ENCODE results near the gene HLA-DRA. TPM values are rescaled to one million over a fixed set of nuclear protein-coding genes. Genes with fewer than 3 reads are reported as not detected.
"Not testable (repeated sequence)": the region's sequence is repeated elsewhere in the genome, so short reads cannot be mapped to it uniquely, and the experiment has no call there.

The HLA-DRA gene
- total RNA-seq, 2 donors from 2014 or later: 80.9 to 117 TPM

GRCh38 chr6:32439139-32439538, 548 bp upstream of the HLA-DRA start:
- peaks cover 17% of the 10 kb centered on the region for H3K4me1 Mint-ChIP-seq
- H3K9me3 ChIP-seq (ENCODE audit: control insufficient read depth, low read length, poor library complexity, severe bottlenecking): no peaks in the 10 kb centered on the region
- ATAC-seq (no peak), DNase-seq (no peak)
- H3K27ac Mint-ChIP-seq: peak overlapping the region; percentile 74
- H3K4me3 Mint-ChIP-seq: no peak overlapping the region
- H3K36me3 Mint-ChIP-seq (ENCODE audit: low read depth): peaks cover 5% of the 10 kb centered on the region
- peaks cover 35% of the 10 kb centered on the region for H3K27me3 Mint-ChIP-seq

GRCh38 chr6:32442243-32442667, 2.6 kb downstream of the HLA-DRA start:
- H3K4me3 Mint-ChIP-seq: no peak overlapping the region
- peaks cover 5% of the 10 kb centered on the region for H3K36me3 Mint-ChIP-seq (ENCODE audit: low read depth)
- peaks cover 20% of the 10 kb centered on the region for H3K4me1 Mint-ChIP-seq
- DNase-seq (no peak), ATAC-seq (no peak)
- H3K27ac Mint-ChIP-seq: no peak overlapping the region
- H3K27me3 Mint-ChIP-seq: peaks cover 49% of the 10 kb centered on the region
- H3K9me3 ChIP-seq (ENCODE audit: control insufficient read depth, low read length, poor library complexity, severe bottlenecking): no peaks in the 10 kb centered on the region

GRCh38 chr6:32442977-32443552, 3.4 kb downstream of the HLA-DRA start:
- ATAC-seq: no peak

GRCh38 chr6:32444433-32444832, 4.7 kb downstream of the HLA-DRA start:
- Mint-ChIP-seq H3K27ac (no peak overlapping the region), H3K27me3 (peaks cover 41% of the 10 kb centered on the region), H3K4me1 (peaks cover 16% of the 10 kb centered on the region), H3K4me3 (no peak overlapping the region), H3K36me3 (ENCODE audit: low read depth) (peaks cover 5% of the 10 kb centered on the region)
- H3K9me3 ChIP-seq (ENCODE audit: control insufficient read depth, low read length, poor library complexity, severe bottlenecking): no peaks in the 10 kb centered on the region
- ATAC-seq (no peak), DNase-seq (no peak)

More at GRCh38 chr6:32442977-32443552, 3.4 kb downstream of the HLA-DRA start:
- peaks cover 5% of the 10 kb centered on the region for H3K36me3 Mint-ChIP-seq (ENCODE audit: low read depth)
- H3K27me3 Mint-ChIP-seq: peaks cover 49% of the 10 kb centered on the region
- H3K4me3 Mint-ChIP-seq: peak overlapping the region; percentile 1
- no peak overlapping the region for H3K27ac Mint-ChIP-seq
- no peaks in the 10 kb centered on the region for H3K9me3 ChIP-seq (ENCODE audit: control insufficient read depth, low read length, poor library complexity, severe bottlenecking)
- peaks cover 20% of the 10 kb centered on the region for H3K4me1 Mint-ChIP-seq
- DNase-seq: no peak

- no peak for ATAC-seq
- peaks cover 2% of the 10 kb centered on the region for H3K36me3 Mint-ChIP-seq (ENCODE audit: low read depth)
These were observed 5.7 kb downstream of the HLA-DRA start for GRCh38 chr6:32445321-32445854.

GRCh38 chr6:32447932-32448331, 8.2 kb downstream of the HLA-DRA start:
- ATAC-seq (no peak), DNase-seq (no peak)
- Mint-ChIP-seq H3K36me3 (ENCODE audit: low read depth) (no peaks in the 10 kb centered on the region), H3K27ac (no peak overlapping the region), H3K27me3 (peaks cover 49% of the 10 kb centered on the region), H3K4me3 (no peak overlapping the region), H3K4me1 (peaks cover 6% of the 10 kb centered on the region)
- no peaks in the 10 kb centered on the region for H3K9me3 ChIP-seq (ENCODE audit: control insufficient read depth, low read length, poor library complexity, severe bottlenecking)

More at GRCh38 chr6:32445321-32445854, 5.7 kb downstream of the HLA-DRA start:
- peaks cover 40% of the 10 kb centered on the region for H3K27me3 Mint-ChIP-seq
- H3K9me3 ChIP-seq (ENCODE audit: control insufficient read depth, low read length, poor library complexity, severe bottlenecking): no peaks in the 10 kb centered on the region
- no peak overlapping the region for H3K4me3 Mint-ChIP-seq
- H3K4me1 Mint-ChIP-seq: peaks cover 9% of the 10 kb centered on the region
- DNase-seq: no peak
- no peak overlapping the region for H3K27ac Mint-ChIP-seq

- Mint-ChIP-seq H3K4me1 (peaks cover 4% of the 10 kb centered on the region), H3K27ac (no peak overlapping the region), H3K4me3 (no peak overlapping the region), H3K36me3 (ENCODE audit: low read depth) (no peaks in the 10 kb centered on the region), H3K27me3 (peaks cover 43% of the 10 kb centered on the region)
- ATAC-seq: no peak
- no peaks in the 10 kb centered on the region for H3K9me3 ChIP-seq (ENCODE audit: control insufficient read depth, low read length, poor library complexity, severe bottlenecking)
- DNase-seq: no peak
These were observed 9.5 kb downstream of the HLA-DRA start for GRCh38 chr6:32449088-32449736.

GRCh38 chr6:32457054-32457453, 17.4 kb downstream of the HLA-DRA start:
- no peaks in the 10 kb centered on the region for H3K9me3 ChIP-seq (ENCODE audit: control insufficient read depth, low read length, poor library complexity, severe bottlenecking)
- ATAC-seq: no peak
- Mint-ChIP-seq H3K27ac (no peak overlapping the region), H3K4me3 (no peak overlapping the region), H3K27me3 (peaks cover 67% of the 10 kb centered on the region), H3K4me1 (peaks cover 12% of the 10 kb centered on the region), H3K36me3 (ENCODE audit: low read depth) (peaks cover 2% of the 10 kb centered on the region)
- DNase-seq: no peak

GRCh38 chr6:32459781-32460424, 20.2 kb downstream of the HLA-DRA start:
- peaks cover 62% of the 10 kb centered on the region for H3K27me3 Mint-ChIP-seq
- peaks cover 2% of the 10 kb centered on the region for H3K36me3 Mint-ChIP-seq (ENCODE audit: low read depth)
- no peak overlapping the region for H3K27ac Mint-ChIP-seq
- DNase-seq (no peak), ATAC-seq (no peak)
- peak overlapping the region; percentile 68 for H3K4me3 Mint-ChIP-seq
- no peaks in the 10 kb centered on the region for H3K9me3 ChIP-seq (ENCODE audit: control insufficient read depth, low read length, poor library complexity, severe bottlenecking)
- peaks cover 12% of the 10 kb centered on the region for H3K4me1 Mint-ChIP-seq

GRCh38 chr6:32460528-32460927, 20.8 kb downstream of the HLA-DRA start:
- Mint-ChIP-seq H3K27ac (no peak overlapping the region), H3K27me3 (peaks cover 62% of the 10 kb centered on the region), H3K36me3 (ENCODE audit: low read depth) (peaks cover 4% of the 10 kb centered on the region), H3K4me1 (peaks cover 12% of the 10 kb centered on the region), H3K4me3 (peak overlapping the region; percentile 68)
- ATAC-seq: no peak
- no peaks in the 10 kb centered on the region for H3K9me3 ChIP-seq (ENCODE audit: control insufficient read depth, low read length, poor library complexity, severe bottlenecking)
- no peak for DNase-seq

GRCh38 chr6:32461493-32461892, 21.8 kb downstream of the HLA-DRA start:
- no peak overlapping the region for H3K4me3 Mint-ChIP-seq
- peaks cover 12% of the 10 kb centered on the region for H3K4me1 Mint-ChIP-seq
- peaks cover 5% of the 10 kb centered on the region for H3K36me3 Mint-ChIP-seq (ENCODE audit: low read depth)
- H3K9me3 ChIP-seq (ENCODE audit: control insufficient read depth, low read length, poor library complexity, severe bottlenecking): no peaks in the 10 kb centered on the region
- H3K27ac Mint-ChIP-seq: no peak overlapping the region
- H3K27me3 Mint-ChIP-seq: peaks cover 54% of the 10 kb centered on the region
- no peak for DNase-seq
- no peak for ATAC-seq

GRCh38 chr6:32462609-32463008, 22.9 kb downstream of the HLA-DRA start:
- ATAC-seq (no peak), DNase-seq (no peak)
- H3K27ac Mint-ChIP-seq: no peak overlapping the region
- H3K36me3 Mint-ChIP-seq (ENCODE audit: low read depth): peaks cover 5% of the 10 kb centered on the region
- H3K4me1 Mint-ChIP-seq: peaks cover 12% of the 10 kb centered on the region
- H3K4me3 Mint-ChIP-seq: no peak overlapping the region
- peaks cover 43% of the 10 kb centered on the region for H3K27me3 Mint-ChIP-seq
- no peaks in the 10 kb centered on the region for H3K9me3 ChIP-seq (ENCODE audit: control insufficient read depth, low read length, poor library complexity, severe bottlenecking)

- H3K4me3 Mint-ChIP-seq; ATAC-seq; H3K4me1 Mint-ChIP-seq; DNase-seq; H3K9me3 ChIP-seq (ENCODE audit: control insufficient read depth, low read length, poor library complexity, severe bottlenecking); H3K27ac Mint-ChIP-seq; H3K36me3 Mint-ChIP-seq (ENCODE audit: low read depth): not testable (repeated sequence)
- peaks cover 20% of the 10 kb centered on the region for H3K27me3 Mint-ChIP-seq
These were observed 28.2 kb downstream of the HLA-DRA start for GRCh38 chr6:32467743-32468503.
